NB4 (cell line): Measurements from ENCODE around the gene TIMM22.

Experiments used
- DNase-seq: peaks from one replicate; pipeline ENCODE4 v3.0.0; 2010; ENCODE audit warnings: low read depth
- H3K4me3 ChIP-seq: one replicate; pipeline ENCODE4 v1.5.1; 2011; ENCODE audit warnings: mild to moderate bottlenecking, low read depth, low read length, moderate library complexity
- MYC ChIP-seq: IDR thresholded peaks from 2 replicates; pipeline ENCODE4 v1.6.1; 2011; ENCODE audit warnings: low read depth, low read length
- POLR2A ChIP-seq: IDR thresholded peaks from 2 replicates; pipeline ENCODE4 v1.6.1; 2011; ENCODE audit warnings: mild to moderate bottlenecking; ENCODE audit not compliant: insufficient read length; ENCODE audit errors: extremely low read depth
- TF ChIP-seq, protein P1 (sequence below): IDR thresholded peaks from one replicate; pipeline ENCODE4 v1.5.1; 2012; ENCODE audit warnings: low read depth, low read length
- TF ChIP-seq, protein P2 (sequence below): IDR thresholded peaks from 2 replicates; pipeline ENCODE4 v1.6.1; 2011; ENCODE audit warnings: low read depth, low read length

Gene TIMM22

GRCh38 chr17:1003972-1004768, 7.2 kb downstream of the TIMM22 start:
- no peak for DNase-seq
- no peak for TF ChIP-seq POLR2A
- TF ChIP-seq, protein P1, sequence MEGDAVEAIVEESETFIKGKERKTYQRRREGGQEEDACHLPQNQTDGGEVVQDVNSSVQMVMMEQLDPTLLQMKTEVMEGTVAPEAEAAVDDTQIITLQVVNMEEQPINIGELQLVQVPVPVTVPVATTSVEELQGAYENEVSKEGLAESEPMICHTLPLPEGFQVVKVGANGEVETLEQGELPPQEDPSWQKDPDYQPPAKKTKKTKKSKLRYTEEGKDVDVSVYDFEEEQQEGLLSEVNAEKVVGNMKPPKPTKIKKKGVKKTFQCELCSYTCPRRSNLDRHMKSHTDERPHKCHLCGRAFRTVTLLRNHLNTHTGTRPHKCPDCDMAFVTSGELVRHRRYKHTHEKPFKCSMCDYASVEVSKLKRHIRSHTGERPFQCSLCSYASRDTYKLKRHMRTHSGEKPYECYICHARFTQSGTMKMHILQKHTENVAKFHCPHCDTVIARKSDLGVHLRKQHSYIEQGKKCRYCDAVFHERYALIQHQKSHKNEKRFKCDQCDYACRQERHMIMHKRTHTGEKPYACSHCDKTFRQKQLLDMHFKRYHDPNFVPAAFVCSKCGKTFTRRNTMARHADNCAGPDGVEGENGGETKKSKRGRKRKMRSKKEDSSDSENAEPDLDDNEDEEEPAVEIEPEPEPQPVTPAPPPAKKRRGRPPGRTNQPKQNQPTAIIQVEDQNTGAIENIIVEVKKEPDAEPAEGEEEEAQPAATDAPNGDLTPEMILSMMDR, result no peak
- TF ChIP-seq, protein P2, sequence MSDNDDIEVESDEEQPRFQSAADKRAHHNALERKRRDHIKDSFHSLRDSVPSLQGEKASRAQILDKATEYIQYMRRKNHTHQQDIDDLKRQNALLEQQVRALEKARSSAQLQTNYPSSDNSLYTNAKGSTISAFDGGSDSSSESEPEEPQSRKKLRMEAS, result no peak
- no peak for TF ChIP-seq MYC
- no peak overlapping the region for H3K4me3 ChIP-seq

DNA sequence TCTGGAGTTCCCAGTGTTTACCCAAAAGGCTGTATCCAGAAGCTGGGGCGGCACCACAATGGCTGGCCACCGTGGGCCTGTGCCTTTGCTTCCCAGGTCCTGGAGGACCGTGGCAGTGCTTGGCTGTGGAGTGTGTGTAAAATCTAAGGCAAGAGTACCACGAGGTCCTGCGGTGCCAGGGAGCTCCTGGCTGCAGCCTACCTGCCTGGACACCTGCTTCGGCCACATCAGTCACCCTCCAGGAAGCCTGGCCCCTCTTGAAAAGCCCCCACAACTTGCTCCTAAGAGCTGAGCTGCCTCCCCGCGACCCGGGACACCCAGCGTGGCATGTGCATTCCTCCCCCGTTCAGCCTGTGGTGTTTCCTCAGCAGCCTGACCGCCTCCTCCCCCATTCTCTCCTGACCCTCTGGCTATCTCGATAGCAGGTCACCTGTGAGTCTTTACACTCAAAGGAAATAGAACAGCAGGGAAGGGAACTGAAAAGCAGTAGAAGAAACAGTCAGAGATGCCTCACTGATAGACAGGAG, 7.9 kb downstream of the TIMM22 start:
- H3K4me3 ChIP-seq, result no peak overlapping the region
- DNase-seq, result no peak
- TF ChIP-seq, protein P2, result no peak
- TF ChIP-seq, protein P1, result no peak
- no peak for TF ChIP-seq MYC
- TF ChIP-seq POLR2A, result no peak

DNA sequence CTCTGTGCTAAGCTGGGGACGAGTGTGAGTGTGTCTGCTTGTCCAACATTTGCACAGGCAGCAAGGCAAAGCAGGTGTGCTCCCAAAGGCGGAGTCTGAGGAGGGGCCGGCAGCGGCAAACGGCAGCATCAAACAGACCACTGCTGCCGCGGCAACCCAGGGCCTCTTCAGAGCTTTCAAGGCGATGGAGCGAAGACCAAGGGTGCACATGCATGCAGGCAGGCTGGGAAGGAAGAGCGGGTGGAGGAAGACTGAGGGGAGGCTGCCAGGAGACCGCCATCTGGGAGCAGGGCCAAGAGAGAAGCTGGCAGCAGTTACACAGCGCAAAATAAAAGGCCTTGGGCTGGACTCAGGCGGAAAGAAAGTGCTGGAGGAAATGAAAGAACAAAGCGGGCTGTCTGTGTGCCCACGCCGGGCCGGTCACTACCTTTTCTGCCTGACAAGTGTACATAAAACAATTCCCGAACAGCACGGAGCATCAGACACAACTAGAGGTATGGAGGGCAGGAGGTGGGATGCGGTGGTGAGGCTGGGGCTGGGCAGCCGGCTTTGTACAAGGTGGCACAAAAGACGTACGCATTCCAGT, 8.5 kb downstream of the TIMM22 start:
- no peak overlapping the region for H3K4me3 ChIP-seq
- DNase-seq, result no peak
- TF ChIP-seq, protein P1, result no peak
- no peak for TF ChIP-seq MYC
- TF ChIP-seq, protein P2, result no peak

- no peak overlapping the region for H3K4me3 ChIP-seq
- no peak for DNase-seq
- TF ChIP-seq, protein P2, result no peak
- no peak for TF ChIP-seq POLR2A
- TF ChIP-seq, protein P1, result no peak
- TF ChIP-seq MYC, result no peak
Measured at GRCh38 chr17:1006054-1006453, 9.1 kb downstream of the TIMM22 start.

DNA sequence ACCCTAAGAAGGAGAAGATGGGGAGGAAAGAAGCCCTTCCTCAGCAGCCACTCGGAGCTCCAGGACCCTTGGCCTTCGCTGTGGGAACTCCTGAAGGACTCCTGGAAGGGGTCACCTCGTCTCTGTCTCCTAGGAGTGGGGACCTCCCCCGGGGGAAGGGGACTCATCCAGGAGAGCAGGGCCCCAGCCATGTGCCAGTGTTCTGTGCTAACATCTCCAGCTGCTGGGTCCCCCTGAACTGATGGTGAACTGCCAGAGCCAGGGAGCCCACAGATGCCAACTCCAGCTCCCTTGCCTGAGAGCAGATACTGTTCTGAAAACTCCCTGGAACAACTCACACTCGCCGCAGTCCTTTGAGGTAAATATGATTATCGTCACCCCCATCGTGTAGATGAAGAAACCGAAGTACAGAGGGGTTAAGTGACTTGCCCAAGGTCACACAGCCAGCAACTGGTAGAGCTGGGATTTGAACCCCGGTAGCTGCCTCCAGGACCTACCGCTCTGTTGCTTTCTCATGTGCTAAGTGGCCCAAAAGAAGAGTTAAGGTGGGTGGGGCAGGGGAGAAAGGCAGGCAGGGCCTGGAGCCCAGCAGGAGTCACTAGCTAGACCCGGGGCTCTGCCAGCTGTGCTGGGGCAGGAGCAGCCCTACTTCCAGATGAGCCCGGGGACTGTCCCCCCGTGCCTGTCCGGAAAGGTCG, 10.5 kb downstream of the TIMM22 start:
- no peak for TF ChIP-seq POLR2A
- TF ChIP-seq, protein P1, result no peak
- TF ChIP-seq, protein P2, result no peak
- TF ChIP-seq MYC, result no peak
- DNase-seq, result no peak
- no peak overlapping the region for H3K4me3 ChIP-seq
